OCI-LY7 (cell line): Measurements from ENCODE around the gene STIP1. TPM values are rescaled to one million over a fixed set of nuclear protein-coding genes. Genes with fewer than 3 reads are reported as not detected.
A peak's percentile ranks its signal among the peaks of the same experiment; 100 is the strongest.

Experiments used
- BruUV-seq: library from RNA; stranded (reverse); fragments of 400-500 nt; replicated peaks from 2 replicates; lab custom pipeline; 2021; lab: Mats Ljungman, UMichigan
- CTCF ChIA-PET: fragments of 300-600 bp; sonication (Branson Sonifier 250); formaldehyde crosslinking; loops from one replicate; lab custom pipeline; 2022; ENCODE audit warnings: antibody characterized with exemption; ENCODE audit not compliant: unreplicated experiment; lab: Charles Lee
- POLR2A ChIA-PET: fragments of 300-600 bp; sonication (Branson Sonifier 250); formaldehyde crosslinking; loops from one replicate; lab custom pipeline; 2022; ENCODE audit warnings: antibody characterized with exemption; lab: Charles Lee
- DNase-seq: peaks from one replicate; pipeline ENCODE4 v3.0.0-alpha.2; 2015; ENCODE audit warnings: low spot score
- H2AFZ ChIP-seq: fragments of 200-600 bp; sonication (generic), shearing (Covaris generic); 2 replicates; pipeline ENCODE4 v1.6.1; 2014; ENCODE audit warnings: mild to moderate bottlenecking, antibody characterized with exemption, low read length, moderate library complexity
- H3K27ac ChIP-seq: fragments of 200-600 bp; sonication (generic); 2 replicates; pipeline ENCODE4 v1.5.1; 2014; ENCODE audit warnings: mixed run types, low read depth, mild to moderate bottlenecking, moderate library complexity, low read length, inconsistent platforms; ENCODE audit not compliant: poor library complexity, severe bottlenecking
- H3K36me3 ChIP-seq: fragments of 200-600 bp; sonication (generic); 2 replicates; pipeline ENCODE4 v1.6.1; 2014; ENCODE audit warnings: mild to moderate bottlenecking, antibody characterized with exemption, low read length, moderate library complexity, mixed read lengths; ENCODE audit not compliant: insufficient read depth
- H3K4me1 ChIP-seq: fragments of 200-600 bp; sonication (generic); 2 replicates; pipeline ENCODE4 v1.5.1; 2014; ENCODE audit warnings: mild to moderate bottlenecking, low read length; ENCODE audit not compliant: insufficient read depth, poor library complexity, severe bottlenecking
- H3K4me2 ChIP-seq: fragments of 200-600 bp; sonication (generic); 2 replicates; pipeline ENCODE4 v1.6.1; 2014; ENCODE audit warnings: mild to moderate bottlenecking, low read length
- H3K4me3 ChIP-seq: fragments of 200-600 bp; sonication (generic); 2 replicates; pipeline ENCODE4 v1.5.1; 2014; ENCODE audit warnings: mild to moderate bottlenecking, low read depth, low read length; ENCODE audit not compliant: poor library complexity, severe bottlenecking
- H3K79me2 ChIP-seq: fragments of 200-600 bp; sonication (generic); 2 replicates; pipeline ENCODE4 v1.6.1; 2016; ENCODE audit warnings: low read depth, mild to moderate bottlenecking, low read length, moderate library complexity, mixed read lengths; ENCODE audit not compliant: insufficient read depth
- H3K9me2 ChIP-seq: fragments of 200-600 bp; sonication (generic); 2 replicates; pipeline ENCODE4 v1.6.1; 2016; ENCODE audit warnings: mild to moderate bottlenecking, low read length, mixed read lengths; ENCODE audit not compliant: insufficient read depth
- H3K9me3 ChIP-seq: fragments of 200-600 bp; sonication (generic); 2 replicates; pipeline ENCODE4 v1.6.1; 2014; ENCODE audit warnings: mild to moderate bottlenecking, mixed run types, low read length, mixed read lengths
- H4K20me1 ChIP-seq: fragments of 200-600 bp; sonication (generic); 2 replicates; pipeline ENCODE4 v1.6.1; 2014; ENCODE audit warnings: mild to moderate bottlenecking, antibody characterized with exemption, low read length, moderate library complexity, mixed read lengths; ENCODE audit not compliant: insufficient read depth
- EZH2phosphoT487 ChIP-seq: fragments of 200-600 bp; sonication (generic); IDR thresholded peaks from 2 replicates; pipeline ENCODE4 v1.6.1; 2018; ENCODE audit warnings: low read depth, borderline replicate concordance, mild to moderate bottlenecking, mixed run types, antibody characterized with exemption, low read length, moderate library complexity, mixed read lengths
- intact Hi-C: fragments of 100-400 bp; cut with micrococcal nuclease; formaldehyde crosslinking; loops from one replicate; pipeline ENCODE4 v1.10.0; 2022; ENCODE audit not compliant: unreplicated experiment
- total RNA-seq, 2 experiments: library from RNA; depleted of rRNA in 1 of 2; stranded (reverse); fragments of >200 nt in 1 of 2; shearing (Covaris generic) in 1 of 2; gene quantifications; 2 replicates each; pipeline ENCODE4 v1.2.3, GENCODE V29; 2014 to 2022
- TF ChIP-seq, protein P1 (sequence below): fragments of 200-600 bp; sonication (generic); conservative IDR thresholded peaks from 2 replicates; pipeline ENCODE4 v1.5.1; 2014; ENCODE audit warnings: mild to moderate bottlenecking, antibody characterized with exemption, low read length, moderate library complexity, mixed read lengths

Gene STIP1
- total RNA-seq, 2 experiments from 2014 or later: 240 to 271 TPM

DNA sequence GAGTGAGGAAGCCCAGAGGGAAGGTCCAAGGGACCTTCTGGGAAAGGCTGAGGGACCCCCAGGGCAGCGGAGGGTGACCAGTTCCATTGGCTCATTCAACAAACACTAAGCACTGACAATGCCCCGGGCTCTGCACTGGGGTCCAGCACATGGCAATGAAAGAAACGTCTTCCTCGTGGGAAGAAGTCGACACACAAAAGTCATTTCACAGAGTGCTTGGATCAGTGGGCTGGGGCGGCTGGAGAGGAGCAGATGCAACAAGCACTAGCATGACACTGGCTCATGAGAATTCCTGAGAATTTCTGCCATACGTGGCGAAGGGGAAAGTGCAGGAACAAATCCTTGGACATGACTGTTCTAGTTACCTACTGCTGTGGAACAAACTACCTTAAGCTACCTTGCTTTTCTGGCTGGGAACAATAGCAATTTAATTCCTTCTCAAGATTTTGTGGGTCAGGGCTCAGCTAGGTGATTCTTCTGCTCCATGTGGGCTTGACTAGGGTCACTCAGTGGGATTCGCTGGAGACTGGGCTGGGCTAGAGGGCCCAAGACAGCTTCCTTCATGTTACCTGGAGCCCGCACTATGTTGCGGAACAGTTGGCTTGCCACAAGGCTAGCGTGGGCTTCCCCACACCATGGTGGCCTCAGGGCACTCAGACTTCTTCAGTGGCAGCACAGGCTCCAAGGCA lies 6.9 kb upstream of the STIP1 start:
- H3K9me2 ChIP-seq: no peaks in the 10 kb centered on the region
- no peak overlapping the region for H3K4me3 ChIP-seq
- DNase-seq: no peak
- no peak for TF ChIP-seq EZH2phosphoT487
- TF ChIP-seq, protein P1, sequence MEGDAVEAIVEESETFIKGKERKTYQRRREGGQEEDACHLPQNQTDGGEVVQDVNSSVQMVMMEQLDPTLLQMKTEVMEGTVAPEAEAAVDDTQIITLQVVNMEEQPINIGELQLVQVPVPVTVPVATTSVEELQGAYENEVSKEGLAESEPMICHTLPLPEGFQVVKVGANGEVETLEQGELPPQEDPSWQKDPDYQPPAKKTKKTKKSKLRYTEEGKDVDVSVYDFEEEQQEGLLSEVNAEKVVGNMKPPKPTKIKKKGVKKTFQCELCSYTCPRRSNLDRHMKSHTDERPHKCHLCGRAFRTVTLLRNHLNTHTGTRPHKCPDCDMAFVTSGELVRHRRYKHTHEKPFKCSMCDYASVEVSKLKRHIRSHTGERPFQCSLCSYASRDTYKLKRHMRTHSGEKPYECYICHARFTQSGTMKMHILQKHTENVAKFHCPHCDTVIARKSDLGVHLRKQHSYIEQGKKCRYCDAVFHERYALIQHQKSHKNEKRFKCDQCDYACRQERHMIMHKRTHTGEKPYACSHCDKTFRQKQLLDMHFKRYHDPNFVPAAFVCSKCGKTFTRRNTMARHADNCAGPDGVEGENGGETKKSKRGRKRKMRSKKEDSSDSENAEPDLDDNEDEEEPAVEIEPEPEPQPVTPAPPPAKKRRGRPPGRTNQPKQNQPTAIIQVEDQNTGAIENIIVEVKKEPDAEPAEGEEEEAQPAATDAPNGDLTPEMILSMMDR: no peak
- BruUV-seq: no TSS peak
- H3K79me2 ChIP-seq: peaks cover 10% of the 10 kb centered on the region
- no peak overlapping the region for H2AFZ ChIP-seq
- intact Hi-C loops: no loop called here
- H3K9me3 ChIP-seq: no peaks in the 10 kb centered on the region
- 0 out of 2 replicates have a peak, but pooled peaks cover 6% of the 10 kb centered on the region for H3K36me3 ChIP-seq
- no peaks in the 10 kb centered on the region for H4K20me1 ChIP-seq
- POLR2A ChIA-PET: no interaction called here
- H3K27ac ChIP-seq: no peak overlapping the region
- no peak overlapping the region for H3K4me2 ChIP-seq
- CTCF ChIA-PET: no interaction called here
- peaks cover 44% of the 10 kb centered on the region for H3K4me1 ChIP-seq

DNA sequence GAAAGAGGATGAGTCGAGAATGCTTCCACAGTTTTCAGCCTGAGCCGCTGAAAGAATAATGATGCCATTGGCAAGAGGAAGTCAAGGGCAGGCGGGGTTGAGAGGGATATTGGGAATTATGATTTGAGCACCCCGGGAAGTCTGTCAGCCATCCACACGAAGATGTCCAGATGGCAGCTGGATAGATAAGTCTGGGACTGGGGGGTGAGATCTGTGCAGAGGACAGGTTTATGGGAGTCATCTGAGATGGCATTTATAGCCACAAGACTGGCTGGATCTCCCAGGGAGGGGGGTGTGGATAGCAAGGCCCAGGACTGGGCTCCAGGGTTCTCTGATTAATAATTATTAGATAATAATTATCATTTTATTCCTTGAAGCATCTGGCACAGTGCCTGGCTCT lies 5.1 kb upstream of the STIP1 start:
- peak overlapping the region; percentile 75 for H3K4me2 ChIP-seq
- no peaks in the 10 kb centered on the region for H3K9me2 ChIP-seq
- peaks cover 22% of the 10 kb centered on the region for H3K79me2 ChIP-seq
- no peak for DNase-seq
- ChIA-PET POLR2A (interaction anchor here (1.6 to 2.0 kb wide), 2 partner anchors 26 to 137 kb away, joined by 5 to 6 read pairs; partner anchors contain the start of genes FERMT3, PRDX5 and TRMT112), CTCF (no interaction called here)
- H3K36me3 ChIP-seq: 0 out of 2 replicates have a peak, but pooled peaks cover 6% of the 10 kb centered on the region
- peak overlapping the region; percentile 60 for H2AFZ ChIP-seq
- peak overlapping the region; percentile 54 for H3K4me3 ChIP-seq
- no peak overlapping the region for H3K27ac ChIP-seq
- intact Hi-C loops: no loop called here
- H4K20me1 ChIP-seq: no peaks in the 10 kb centered on the region
- peaks cover 48% of the 10 kb centered on the region for H3K4me1 ChIP-seq
- no peak for TF ChIP-seq EZH2phosphoT487
- no peaks in the 10 kb centered on the region for H3K9me3 ChIP-seq
- no TSS peak for BruUV-seq

DNA sequence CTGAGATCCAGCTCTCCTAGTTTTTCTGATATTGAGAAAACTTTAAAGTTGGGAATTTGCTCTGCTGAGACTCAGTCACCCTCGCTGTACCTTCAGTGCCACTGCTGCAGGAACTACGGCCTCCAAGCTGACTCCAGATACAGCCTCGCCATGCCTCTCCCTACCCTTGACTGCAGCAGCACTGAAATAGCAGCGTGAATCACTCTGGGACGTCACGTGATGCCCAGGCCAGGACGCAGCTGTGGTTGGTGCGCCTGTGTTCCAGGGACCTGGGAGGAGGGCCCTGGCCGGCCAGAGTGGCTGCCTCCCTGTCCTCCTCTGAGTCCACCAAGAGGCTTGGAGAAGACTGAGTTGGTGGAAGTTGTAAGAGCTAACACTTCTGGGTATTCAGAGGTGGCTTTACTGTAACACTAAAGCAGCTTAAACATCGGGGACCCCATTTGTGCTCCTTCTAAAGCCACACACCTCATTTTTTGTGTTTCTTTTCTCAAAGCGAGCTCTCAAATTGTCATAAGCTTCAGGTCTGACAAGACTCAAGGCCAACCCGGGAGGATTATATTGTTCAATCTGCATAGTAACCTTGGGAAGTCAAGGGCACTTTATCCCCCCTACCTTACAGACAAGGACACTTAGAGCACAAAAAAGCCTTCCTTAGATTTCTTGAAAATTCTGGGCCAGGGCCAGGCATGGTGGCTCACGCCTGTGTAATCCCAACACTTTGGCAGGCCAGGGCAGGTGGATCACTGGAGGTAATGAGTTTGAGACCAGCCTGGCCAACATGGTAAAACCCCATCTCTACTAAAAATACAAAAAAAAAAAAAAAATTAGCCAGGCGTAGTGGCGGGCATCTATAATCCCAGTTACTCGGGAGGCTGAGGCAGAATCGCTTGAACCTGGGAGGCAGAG lies 4.2 kb upstream of the STIP1 start:
- no peaks in the 10 kb centered on the region for H4K20me1 ChIP-seq
- H3K79me2 ChIP-seq: peaks cover 22% of the 10 kb centered on the region
- H3K27ac ChIP-seq: peak overlapping the region; percentile 36
- ChIA-PET POLR2A (interaction anchor here (0.7 to 2.0 kb wide), 4 partner anchors 23 to 1407 kb away, joined by 3 to 6 read pairs (median 6); partner anchors contain the start of genes FERMT3, PRDX5 and TRMT112), CTCF (no interaction called here)
- peak overlapping the region; percentile 75 for H3K4me2 ChIP-seq
- H2AFZ ChIP-seq: peak overlapping the region; percentile 60
- intact Hi-C loops: no loop called here
- peak overlapping the region; percentile 54 for H3K4me3 ChIP-seq
- peak; percentile 78 for DNase-seq
- H3K4me1 ChIP-seq: peaks cover 46% of the 10 kb centered on the region
- no TSS peak for BruUV-seq
- H3K9me3 ChIP-seq: no peaks in the 10 kb centered on the region
- no peaks in the 10 kb centered on the region for H3K9me2 ChIP-seq
- H3K36me3 ChIP-seq: 0 out of 2 replicates have a peak, but pooled peaks cover 6% of the 10 kb centered on the region
- no peak for TF ChIP-seq EZH2phosphoT487
- TF ChIP-seq, protein P1: no peak
